GM21576 (cell line): Measurements from ENCODE around the gene RBM23.
A peak's percentile ranks its signal among the peaks of the same experiment; 100 is the strongest.
"Not testable (repeated sequence)": the region's sequence is repeated elsewhere in the genome, so short reads cannot be mapped to it uniquely, and the experiment has no call there.

Experiments
- ATAC-seq: cut with Tn5 transposase; IDR thresholded peaks from one replicate; pipeline ENCODE4 v1.9.1; 2021; ENCODE audit warnings: mild to moderate bottlenecking, moderate library complexity; ENCODE audit not compliant: unreplicated experiment

RBM23 gene

DNA sequence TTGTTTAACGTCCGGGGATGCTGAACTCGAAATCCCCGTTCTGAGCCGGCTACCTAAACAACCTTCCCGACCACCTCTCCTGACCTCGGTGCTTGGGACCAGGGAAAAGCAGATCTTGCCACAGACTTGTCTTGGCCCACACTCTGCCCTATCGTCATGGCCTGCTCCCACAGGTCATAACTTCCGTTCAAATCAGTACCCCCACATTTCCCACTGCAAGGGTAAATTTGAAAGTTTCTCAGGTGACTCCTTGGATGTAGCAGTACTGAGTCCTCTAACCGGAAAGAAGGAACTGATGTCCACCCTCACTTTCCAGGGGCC lies 612 bp upstream of the RBM23 start:
- no peak for ATAC-seq

DNA sequence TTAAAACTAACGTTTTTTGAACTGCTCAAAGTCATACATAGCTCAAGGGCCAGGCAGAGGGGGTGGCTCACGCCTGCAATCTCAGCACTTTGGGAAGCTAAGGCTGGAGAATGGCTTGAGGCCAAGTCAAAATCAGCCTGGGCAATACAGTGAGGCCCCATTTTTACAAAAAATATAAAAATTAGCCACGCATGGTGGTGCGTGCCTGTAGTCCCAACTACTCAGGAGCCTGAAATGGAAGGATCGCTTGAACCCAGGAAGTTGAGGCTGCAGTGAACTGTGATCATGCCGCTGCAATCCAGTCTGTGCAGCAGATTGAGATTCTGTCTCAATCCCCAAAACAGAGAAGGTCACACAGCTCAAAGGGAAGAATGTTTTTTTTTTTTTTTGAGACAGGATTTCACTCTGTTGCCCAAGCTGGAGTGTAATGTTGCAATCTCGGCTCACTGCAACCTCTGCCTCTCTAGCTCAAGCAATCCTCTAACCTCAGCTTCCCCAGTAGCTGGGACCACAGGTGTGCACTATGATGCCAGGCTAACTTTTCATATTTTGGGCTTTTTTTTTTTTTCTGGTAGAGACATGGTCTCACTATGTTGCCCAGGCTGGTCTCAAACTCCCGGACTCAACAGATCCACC lies 2.9 kb downstream of the RBM23 start:
- ATAC-seq: no peak

- ATAC-seq: not testable (repeated sequence)
Measured at GRCh38 chr14:22914836-22915235, 4.1 kb downstream of the RBM23 start.

DNA sequence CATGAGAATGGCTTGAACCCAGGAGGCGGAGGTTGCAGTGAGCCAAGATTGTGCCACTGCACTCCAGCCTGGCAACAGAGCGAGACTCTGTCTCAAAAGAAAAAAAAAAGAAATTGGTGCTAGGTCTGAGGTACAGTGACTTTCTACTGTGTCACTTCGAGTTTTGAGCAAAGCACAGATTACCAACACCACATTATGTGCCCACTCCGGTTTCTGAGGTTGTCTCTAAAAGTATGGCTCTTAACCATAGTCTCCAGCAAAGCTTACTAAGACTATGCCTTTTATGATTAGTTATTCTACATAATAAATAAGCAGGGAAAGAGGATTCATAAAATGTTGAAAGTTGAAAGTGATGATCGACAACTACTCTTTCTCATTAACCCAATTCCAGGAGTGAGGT lies 8.0 kb downstream of the RBM23 start:
- ATAC-seq: no peak

GRCh38 chr14:22908601-22909000 lies 10.3 kb downstream of the RBM23 start:
- ATAC-seq: no peak

- ATAC-seq: no peak
Measured at GRCh38 chr14:22907429-22907828, 11.5 kb downstream of the RBM23 start.

GRCh38 chr14:22906073-22906472 lies 12.9 kb downstream of the RBM23 start:
- ATAC-seq: no peak

GRCh38 chr14:22905627-22906026 lies 13.3 kb downstream of the RBM23 start:
- ATAC-seq: no peak

DNA sequence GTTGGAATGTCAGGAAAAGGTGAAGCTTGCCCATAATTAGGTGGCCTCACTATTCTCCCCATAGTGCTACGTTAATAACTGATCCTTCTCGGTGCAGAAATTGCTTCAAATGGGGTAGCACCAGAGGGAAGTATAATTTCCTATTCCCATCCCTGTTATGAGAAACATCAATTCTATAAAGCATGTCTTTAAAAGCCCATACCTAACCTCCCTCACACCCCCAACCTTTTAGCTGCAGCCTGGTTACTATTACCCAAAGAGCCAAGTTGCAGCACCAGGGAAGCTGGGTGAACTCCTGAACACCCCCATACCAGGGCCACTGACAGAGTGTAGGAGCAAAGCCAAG lies 15.2 kb downstream of the RBM23 start:
- ATAC-seq: no peak

DNA sequence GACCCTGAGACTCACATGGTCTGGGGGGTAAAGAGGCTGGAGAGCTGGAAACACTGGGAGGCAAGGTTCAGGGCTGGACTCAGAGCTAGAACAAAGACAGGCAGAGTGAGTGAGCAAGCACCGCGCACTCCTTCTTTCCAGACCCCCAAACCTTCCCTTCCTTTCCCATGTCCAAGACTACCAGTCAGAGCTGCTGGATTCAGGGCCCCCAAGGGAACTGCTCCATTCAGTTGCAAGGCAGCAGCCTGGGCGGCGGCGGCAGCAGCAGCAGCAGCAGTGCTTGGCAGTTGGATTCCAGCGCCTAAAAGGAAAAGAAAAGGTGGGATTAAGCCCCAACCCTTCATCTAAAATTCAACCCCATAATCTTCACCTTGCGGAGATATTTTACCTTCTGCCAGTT lies 17.1 kb downstream of the RBM23 start:
- ATAC-seq: no peak

DNA sequence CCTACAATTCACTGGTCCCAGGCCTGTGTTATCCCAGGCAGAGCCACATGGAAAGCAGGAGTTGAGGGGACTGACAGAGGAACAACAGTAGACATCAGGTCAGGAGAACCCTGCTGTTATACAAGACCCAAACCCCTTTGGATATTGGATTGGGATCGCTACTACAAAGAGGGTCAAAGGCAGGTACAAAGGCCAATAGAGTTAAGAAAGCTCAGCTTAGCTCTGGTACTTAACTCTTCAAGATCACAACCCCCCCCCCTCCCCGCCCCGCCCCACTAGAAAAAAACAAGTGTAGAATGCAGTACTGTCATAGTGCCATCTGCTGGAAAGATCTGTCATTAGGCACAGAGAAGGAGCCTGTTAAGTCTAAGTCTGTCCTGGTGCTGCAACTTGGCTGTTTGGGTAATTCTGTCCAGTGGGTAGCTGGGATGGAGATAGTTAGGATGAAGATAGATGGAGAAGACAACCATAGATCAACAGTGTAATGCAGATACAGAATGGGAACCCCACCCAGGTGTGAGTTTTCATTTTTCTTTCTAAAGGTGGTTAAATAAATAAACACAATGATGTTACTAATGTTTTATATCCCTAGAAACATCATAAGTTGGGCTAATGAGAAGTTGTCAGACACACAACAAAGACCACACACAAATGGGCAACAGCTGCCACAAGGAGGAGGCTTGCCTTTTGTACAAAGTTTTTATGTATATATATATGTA lies 18.7 kb downstream of the RBM23 start:
- no peak for ATAC-seq

GRCh38 chr14:22898302-22899090 lies 20.5 kb downstream of the RBM23 start:
- ATAC-seq: no peak

GRCh38 chr14:22897357-22897756 lies 21.6 kb downstream of the RBM23 start:
- no peak for ATAC-seq

DNA sequence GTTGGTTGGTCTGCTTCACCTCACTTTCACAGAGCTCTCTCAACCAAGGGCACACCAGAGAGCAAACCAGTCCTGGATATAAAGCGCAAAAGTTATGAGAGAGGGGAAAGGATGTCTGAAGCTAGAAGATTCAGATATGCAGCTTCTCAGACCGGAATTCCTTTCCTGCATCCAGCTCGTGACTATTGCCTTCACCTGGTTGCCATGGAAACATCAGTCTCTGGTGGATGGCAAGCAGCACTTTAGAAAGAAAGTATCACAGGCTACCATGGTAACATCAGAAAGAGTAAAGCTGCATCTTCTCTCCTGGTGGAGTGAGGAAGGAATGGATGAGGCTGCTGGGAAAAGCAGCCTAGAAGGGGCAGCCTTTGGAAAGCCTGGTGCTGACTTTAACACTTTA lies 22.2 kb downstream of the RBM23 start:
- no peak for ATAC-seq

GRCh38 chr14:22896356-22896755 lies 22.6 kb downstream of the RBM23 start:
- no peak for ATAC-seq

GRCh38 chr14:22895402-22895801 lies 23.5 kb downstream of the RBM23 start:
- ATAC-seq: no peak

DNA sequence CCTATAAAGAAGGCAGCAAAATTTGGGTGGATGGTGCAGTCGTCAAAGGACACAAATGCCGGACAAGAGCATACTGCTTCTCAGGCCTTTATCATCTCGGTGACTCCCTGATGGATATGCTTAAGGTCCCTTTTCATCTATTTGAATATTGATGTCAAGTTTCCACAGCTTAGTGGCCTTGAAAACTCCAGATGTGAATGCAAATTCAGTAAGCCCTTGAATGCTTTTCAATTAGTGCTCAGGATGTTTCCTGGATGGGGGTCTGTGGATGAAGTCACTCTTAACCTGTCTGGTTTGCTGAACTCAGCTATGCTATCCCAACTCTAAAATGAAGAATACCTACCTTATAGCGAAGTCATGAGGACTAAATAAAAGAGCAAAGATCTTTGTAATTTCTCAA lies 25.2 kb downstream of the RBM23 start:
- ATAC-seq: no peak

DNA sequence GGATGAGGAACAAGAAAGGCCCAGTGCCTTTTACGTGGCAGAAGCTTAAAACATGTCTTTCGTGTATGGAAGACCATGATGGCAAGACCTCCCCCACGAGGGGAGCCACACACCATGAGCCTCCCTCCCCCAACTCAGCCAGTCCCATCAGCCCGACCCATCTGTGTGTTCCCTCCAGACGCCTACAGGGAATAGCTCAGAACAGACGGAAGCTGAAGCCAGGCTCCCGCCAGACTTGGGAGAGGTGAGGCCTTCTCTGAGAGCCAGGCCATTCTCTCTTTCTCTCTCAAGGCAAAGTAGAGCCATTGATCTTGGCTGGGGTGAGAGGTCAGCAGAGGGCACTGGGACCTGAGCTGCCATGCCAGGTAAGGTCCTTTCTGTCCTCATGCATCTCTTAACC lies 26.5 kb downstream of the RBM23 start:
- no peak for ATAC-seq

GRCh38 chr14:22890416-22890815 lies 28.5 kb downstream of the RBM23 start:
- ATAC-seq: no peak

- ATAC-seq: no peak
Measured at GRCh38 chr14:22888662-22889061, 30.3 kb downstream of the RBM23 start.

DNA sequence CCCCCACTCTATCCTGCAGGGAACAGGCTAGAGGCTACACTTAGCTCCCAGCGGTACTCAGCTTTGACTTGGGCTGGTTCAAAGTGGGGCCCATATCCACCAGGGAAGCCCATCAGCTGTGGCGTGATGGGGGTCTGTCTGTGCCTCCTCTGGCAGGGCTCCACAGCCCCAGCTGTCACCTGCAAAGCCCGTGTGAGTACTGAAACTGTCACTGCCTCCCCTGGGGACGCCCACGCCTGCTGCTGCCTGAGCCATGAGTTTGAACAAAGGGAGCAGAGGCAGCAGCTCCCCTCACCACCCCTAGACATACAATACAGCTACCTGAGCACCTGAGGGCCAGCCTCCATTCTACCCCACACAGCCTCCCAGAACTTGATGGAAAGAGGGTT lies 31.0 kb downstream of the RBM23 start:
- ATAC-seq: peak; percentile 38

DNA sequence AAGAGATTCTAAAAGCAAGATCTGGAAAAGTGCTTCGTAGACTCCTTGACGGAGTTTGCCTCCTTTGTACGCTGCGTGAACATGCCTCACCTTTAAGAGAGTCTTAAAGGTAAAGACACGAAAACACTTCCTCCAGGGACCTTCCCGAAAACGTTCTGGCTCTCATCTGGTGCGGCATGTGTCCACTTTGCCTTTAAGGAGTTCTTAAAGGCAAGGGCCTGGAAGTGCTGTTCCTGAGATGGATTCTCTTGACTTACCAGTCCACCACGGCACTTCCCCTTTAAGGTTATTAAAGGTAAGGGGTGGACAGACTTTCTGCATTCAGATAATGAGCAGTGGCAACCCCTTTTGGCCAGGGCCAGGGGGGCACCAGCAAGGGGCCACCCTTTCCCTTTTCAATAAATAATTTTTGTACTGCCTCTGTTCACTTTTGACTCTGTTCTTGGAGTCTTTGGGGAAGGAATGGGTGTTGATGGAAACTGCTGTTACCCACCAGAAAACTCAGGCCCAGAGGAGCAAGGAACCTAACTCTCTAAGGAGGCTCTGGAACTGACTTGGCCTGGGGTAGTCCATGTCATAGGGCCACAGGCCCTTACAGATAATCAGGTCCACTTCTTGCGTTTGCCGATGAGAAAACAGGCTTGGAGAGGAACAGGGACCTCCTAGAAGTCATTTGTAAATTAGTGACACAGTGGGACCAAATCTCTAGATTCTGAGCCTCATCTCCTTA lies 31.5 kb downstream of the RBM23 start:
- ATAC-seq: peak; percentile 31
